Left lung (tissue), 10 donors: ENCODE data around the gene SDCBP2. TPM values are rescaled to one million over a fixed set of nuclear protein-coding genes. Genes with fewer than 3 reads are reported as not detected.
"Not testable (repeated sequence)": the region's sequence is repeated elsewhere in the genome, so short reads cannot be mapped to it uniquely, and the experiment has no call there.

Experiments used
- ATAC-seq: fragments of 200-7000 bp; cut with Tn5 transposase; one replicate; pipeline ENCODE4 v1.9.1; 2020; ENCODE audit warnings: moderate library complexity
- DNase-seq, 4 donors: peaks; one replicate each; pipeline ENCODE4 v3.0.0-alpha.2; 2013 to 2020
- H3K27ac ChIP-seq, 2 donors: fragments of 200-600 bp; sonication (generic) in 1 of 2; one replicate each; pipeline versions ENCODE4 v1.5.0 to v1.8.0; 2020 to 2021
- H3K27me3 ChIP-seq, 2 donors: fragments of 200-600 bp; sonication (generic) in 1 of 2; one replicate each; pipeline versions ENCODE4 v1.5.0 to v1.8.0; 2020 to 2021
- H3K36me3 ChIP-seq, 2 donors: fragments of 200-600 bp; sonication (generic) in 1 of 2; one replicate each; pipeline versions ENCODE4 v1.5.0 to v1.8.0; 2020 to 2021
- H3K4me1 ChIP-seq, 2 donors: fragments of 200-600 bp; one replicate each; pipeline ENCODE4 v1.8.0; 2021
- H3K4me3 ChIP-seq, 2 donors: fragments of 200-600 bp; sonication (generic) in 1 of 2; one replicate each; pipeline versions ENCODE4 v1.5.0 to v1.8.0; 2020 to 2021; ENCODE audit warnings: mild to moderate bottlenecking in 1 of 2
- H3K9me3 ChIP-seq, 2 donors: fragments of 200-600 bp; sonication (generic) in 1 of 2; one replicate each; pipeline versions ENCODE4 v1.5.0 to v1.8.0; 2020 to 2021
- intact Hi-C, 2 donors: fragments of 100-400 bp; cut with DNase I; formaldehyde crosslinking; loops; one replicate each; pipeline versions ENCODE4 v1.11.2 to v1.14.2; 2022
- polyA plus RNA-seq, 6 donors: library from polyadenylated mRNA; unstranded; fragments of 120-200 nt; gene quantifications; one replicate each; pipeline ENCODE4 v1.2.1, GENCODE V29; 2013; ENCODE audit not compliant: insufficient read length in 6 of 6
- total RNA-seq, 2 donors: library from RNA; stranded (reverse); fragmentation: NEBNext Ultra II Directional; extraction: Animal tissue kit (Norgen Biotek cat#: 25700); gene quantifications; one replicate each; pipeline ENCODE4 v1.2.1, GENCODE V29; 2021
- TF ChIP-seq, protein P1 (sequence below), 2 donors: fragments of 200-600 bp; sonication (generic) in 1 of 2; IDR thresholded peaks; one replicate each; pipeline versions ENCODE4 v1.5.0 to v1.8.0; 2021; ENCODE audit warnings: antibody characterized with exemption in 2 of 2
- donor health status: DM: no; HTN: yes; CAD: no.
- donor health status: DM: no; HTN: no; CAD: no.

The SDCBP2 gene
- total and polyA plus RNA-seq, 8 donors: 1.8 to 21.5 (median 3.1) TPM

DNA sequence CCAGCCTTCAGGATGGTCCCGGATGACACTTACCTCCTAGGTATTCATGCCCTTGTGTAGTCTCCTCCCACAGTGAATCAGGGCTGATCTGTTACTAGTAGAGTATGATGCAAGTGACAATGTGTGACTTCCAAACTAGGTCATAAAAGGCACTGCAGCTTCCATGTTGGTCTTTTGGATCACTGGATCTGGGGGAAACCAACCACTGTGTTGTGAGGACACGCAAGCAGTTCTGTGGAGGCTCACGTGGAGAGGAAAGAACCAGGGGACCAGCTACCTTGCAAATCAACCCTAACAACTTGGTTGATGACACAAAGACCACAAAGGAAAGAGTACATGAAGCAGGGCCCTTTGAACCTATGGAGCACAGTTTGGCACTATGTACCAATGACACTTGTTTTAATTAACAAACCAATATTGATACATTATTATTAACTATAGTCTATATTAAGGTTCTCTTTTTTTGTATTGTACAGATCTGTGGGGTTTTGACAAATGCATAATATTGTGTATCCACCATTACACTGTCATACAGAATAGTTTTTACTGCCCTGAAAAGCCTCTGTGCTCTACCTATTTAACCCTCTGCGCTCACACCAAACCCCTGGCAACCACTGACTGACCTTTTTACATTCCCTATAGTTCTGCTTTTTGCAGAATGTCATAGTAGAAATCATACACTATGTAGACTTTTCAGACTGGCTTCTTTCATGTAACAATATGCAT is 16.3 kb upstream of the SDCBP2 start:
- ATAC-seq (no peak), DNase-seq (no peak)
- TF ChIP-seq, protein P1, sequence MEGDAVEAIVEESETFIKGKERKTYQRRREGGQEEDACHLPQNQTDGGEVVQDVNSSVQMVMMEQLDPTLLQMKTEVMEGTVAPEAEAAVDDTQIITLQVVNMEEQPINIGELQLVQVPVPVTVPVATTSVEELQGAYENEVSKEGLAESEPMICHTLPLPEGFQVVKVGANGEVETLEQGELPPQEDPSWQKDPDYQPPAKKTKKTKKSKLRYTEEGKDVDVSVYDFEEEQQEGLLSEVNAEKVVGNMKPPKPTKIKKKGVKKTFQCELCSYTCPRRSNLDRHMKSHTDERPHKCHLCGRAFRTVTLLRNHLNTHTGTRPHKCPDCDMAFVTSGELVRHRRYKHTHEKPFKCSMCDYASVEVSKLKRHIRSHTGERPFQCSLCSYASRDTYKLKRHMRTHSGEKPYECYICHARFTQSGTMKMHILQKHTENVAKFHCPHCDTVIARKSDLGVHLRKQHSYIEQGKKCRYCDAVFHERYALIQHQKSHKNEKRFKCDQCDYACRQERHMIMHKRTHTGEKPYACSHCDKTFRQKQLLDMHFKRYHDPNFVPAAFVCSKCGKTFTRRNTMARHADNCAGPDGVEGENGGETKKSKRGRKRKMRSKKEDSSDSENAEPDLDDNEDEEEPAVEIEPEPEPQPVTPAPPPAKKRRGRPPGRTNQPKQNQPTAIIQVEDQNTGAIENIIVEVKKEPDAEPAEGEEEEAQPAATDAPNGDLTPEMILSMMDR (IDR thresholded peaks at IDR 0.05): no peak
- intact Hi-C loops: no loop called here
- Histone ChIP-seq H3K4me3 (no peak overlapping the region), H3K36me3 (no peaks in the 10 kb centered on the region), H3K27me3 (no peaks in the 10 kb centered on the region), H3K4me1 (no peaks in the 10 kb centered on the region), H3K27ac (no peak overlapping the region), H3K9me3 (peaks cover 0 to 19% of the 10 kb centered on the region in 2 donors)

DNA sequence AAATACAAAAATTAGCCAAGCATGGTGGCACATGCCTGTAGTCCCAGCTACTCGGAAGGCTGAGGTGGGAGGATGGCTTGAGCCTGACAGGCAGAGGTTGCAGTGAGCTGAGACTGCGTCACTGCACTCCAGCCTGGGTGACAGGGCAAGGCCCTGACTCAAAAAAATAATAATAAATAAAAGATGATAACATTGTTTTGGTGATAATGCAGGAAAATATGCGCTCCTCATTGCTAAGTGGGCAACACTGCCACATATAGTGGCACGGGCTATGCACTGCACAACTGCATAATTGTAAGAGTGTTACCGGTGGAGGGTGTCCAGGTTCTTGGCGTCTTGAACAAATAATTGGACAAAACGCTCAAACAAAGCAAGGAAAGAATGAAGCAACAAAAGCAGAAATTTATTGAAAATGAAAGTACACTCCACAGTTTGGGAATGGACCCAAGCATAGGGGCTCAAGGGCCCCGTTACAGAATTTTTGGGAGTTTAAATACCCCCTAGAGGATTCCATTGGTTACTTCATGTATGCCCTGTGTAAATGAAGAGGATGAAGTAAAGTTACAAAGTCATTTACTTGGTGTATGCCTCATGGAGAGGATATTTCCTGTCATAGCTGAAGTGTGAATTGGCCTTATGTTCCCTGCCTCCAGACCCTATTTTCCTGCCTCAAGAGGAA is 14.6 kb upstream of the SDCBP2 start:
- DNase-seq, H3K4me1 ChIP-seq, H3K27me3 ChIP-seq, H3K27ac ChIP-seq, ATAC-seq, H3K36me3 ChIP-seq, intact Hi-C loops, H3K4me3 ChIP-seq: not testable (repeated sequence)
- peaks cover 0 to 10% of the 10 kb centered on the region in 2 donors for H3K9me3 ChIP-seq

DNA sequence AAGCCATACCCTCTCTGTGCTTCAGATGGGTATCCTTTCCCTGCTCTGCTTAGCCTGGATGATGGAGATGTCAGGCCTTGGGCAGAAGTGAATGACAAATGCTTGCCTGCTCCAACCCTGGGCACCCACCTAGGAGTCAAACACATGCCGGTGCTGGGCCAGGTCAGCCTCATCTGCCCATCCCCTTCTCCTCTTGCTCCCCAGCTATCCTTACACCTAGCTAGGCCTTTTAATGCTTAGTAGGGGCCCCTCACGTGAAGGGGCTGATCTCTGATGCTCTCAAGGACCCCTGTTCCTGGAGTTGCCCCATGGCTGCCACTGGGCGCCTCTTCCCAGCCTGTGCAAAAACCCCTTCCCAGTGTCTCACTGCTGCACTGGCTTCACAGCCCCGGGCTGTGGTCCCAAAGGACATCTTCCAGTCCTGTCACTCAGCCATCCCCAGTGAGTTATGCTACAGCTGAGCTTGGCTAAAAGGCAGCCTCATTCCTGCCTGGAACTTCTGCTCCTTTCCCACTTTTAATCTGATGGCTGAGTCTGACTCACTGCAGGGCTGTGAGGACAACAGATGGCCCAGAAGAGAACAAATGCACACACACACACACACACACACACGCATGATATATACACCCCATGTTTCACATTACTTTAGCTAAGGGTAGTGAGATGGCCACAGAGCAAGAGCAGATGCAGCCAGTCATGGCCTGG is 12.8 kb upstream of the SDCBP2 start:
- H3K27ac ChIP-seq: no peak overlapping the region
- H3K36me3 ChIP-seq: no peaks in the 10 kb centered on the region
- TF ChIP-seq, protein P1 (IDR thresholded peaks at IDR 0.05): no peak
- ATAC-seq (no peak), DNase-seq (no peak)
- no peak overlapping the region for H3K4me3 ChIP-seq
- no peaks in the 10 kb centered on the region for H3K9me3 ChIP-seq
- intact Hi-C loops: no loop called here
- peaks cover under 1 to 14% of the 10 kb centered on the region in 2 donors for H3K4me1 ChIP-seq
- H3K27me3 ChIP-seq: no peaks in the 10 kb centered on the region

DNA sequence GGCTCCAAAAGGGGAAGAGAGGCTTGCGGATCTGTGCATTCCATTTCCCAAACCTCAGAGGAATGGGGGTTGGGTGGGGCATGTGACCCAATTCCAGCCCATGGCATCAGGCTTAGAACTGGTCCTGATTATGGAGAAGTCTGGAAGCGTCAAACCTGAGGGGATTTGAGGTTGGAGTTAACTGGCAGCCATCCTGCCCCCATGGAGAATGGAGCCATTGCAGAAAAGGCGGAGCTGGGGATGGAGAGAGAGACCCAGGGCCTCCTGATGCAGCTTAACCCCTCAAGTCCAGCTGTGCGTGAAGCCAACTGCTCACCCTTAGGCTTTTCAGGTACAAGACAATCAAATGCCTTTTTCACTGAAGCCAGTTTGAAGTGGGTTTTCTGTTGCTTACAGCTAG is 9.9 kb upstream of the SDCBP2 start:
- TF ChIP-seq, protein P1 (IDR thresholded peaks at IDR 0.05): no peak
- no peak overlapping the region for H3K27ac ChIP-seq
- H3K27me3 ChIP-seq: no peaks in the 10 kb centered on the region
- H3K36me3 ChIP-seq: no peaks in the 10 kb centered on the region
- DNase-seq (no peak), ATAC-seq (no peak)
- intact Hi-C loops: no loop called here
- H3K4me3 ChIP-seq: no peak overlapping the region
- peaks cover 9 to 41% of the 10 kb centered on the region in 2 donors for H3K4me1 ChIP-seq
- H3K9me3 ChIP-seq: no peaks in the 10 kb centered on the region

DNA sequence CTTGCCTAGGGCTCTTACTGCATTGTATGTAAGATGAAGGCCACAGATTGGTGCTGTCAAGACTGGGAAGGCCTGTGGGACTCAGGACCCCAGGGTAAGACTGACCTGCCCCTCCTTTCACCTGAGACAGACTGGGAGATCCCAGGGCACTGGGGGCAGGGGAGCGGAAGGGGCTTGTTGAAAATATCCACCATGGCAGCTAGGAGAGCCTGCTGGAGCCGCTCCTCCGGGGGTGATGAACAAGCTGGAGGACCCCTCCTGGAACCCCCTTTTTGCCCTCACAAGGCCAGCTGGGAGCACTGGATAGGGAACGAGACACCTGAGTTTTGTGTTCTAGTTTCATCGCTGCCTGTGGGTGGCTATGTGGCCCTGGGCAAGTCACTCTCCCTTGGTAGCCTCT is 9.2 kb upstream of the SDCBP2 start:
- Histone ChIP-seq H3K4me3 (no peak overlapping the region), H3K9me3 (no peaks in the 10 kb centered on the region), H3K27me3 (no peaks in the 10 kb centered on the region), H3K36me3 (no peaks in the 10 kb centered on the region), H3K27ac (peak overlapping the region in 1 of 2 donors; percentile 67), H3K4me1 (peaks cover 9 to 48% of the 10 kb centered on the region in 2 donors)
- TF ChIP-seq, protein P1 (IDR thresholded peaks at IDR 0.05): no peak
- DNase-seq (no peak), ATAC-seq (no peak)
- intact Hi-C loops: no loop called here
